ENCODE measurements around the gene PRADC1.
A peak's percentile ranks its signal among the peaks of the same experiment; 100 is the strongest.
"Not testable (repeated sequence)": the region's sequence is repeated elsewhere in the genome, so short reads cannot be mapped to it uniquely, and the experiment has no call there.

Gene PRADC1

GRCh38 chr2:73233154-73233931 lies at the start of gene PRADC1:
PRADC1 (minus strand) TSS chr2:73233239; CDS start chr2:73233160, 79 bp downstream.
- peak; percentile 96 for DNase-seq (ENCODE audit: low spot score)

GRCh38 chr2:73281244-73281643 lies 48.2 kb upstream of the PRADC1 start:
- DNase-seq (ENCODE audit: low spot score) = no peak

GRCh38 chr2:73279852-73280251 lies 46.8 kb upstream of the PRADC1 start:
- no peak for DNase-seq (ENCODE audit: low spot score)

GRCh38 chr2:73272270-73272669 lies 39.2 kb upstream of the PRADC1 start:
- DNase-seq (ENCODE audit: low spot score) = no peak

- DNase-seq (ENCODE audit: low spot score) = no peak
Measured at GRCh38 chr2:73269686-73270465, 36.8 kb upstream of the PRADC1 start.

GRCh38 chr2:73268830-73269685 lies 36.0 kb upstream of the PRADC1 start:
- peak; percentile 85 for DNase-seq (ENCODE audit: low spot score)

GRCh38 chr2:73268366-73268829 lies 35.4 kb upstream of the PRADC1 start:
- no peak for DNase-seq (ENCODE audit: low spot score)

- DNase-seq (ENCODE audit: low spot score) = no peak
Measured at GRCh38 chr2:73267008-73267407, 34.0 kb upstream of the PRADC1 start.

- no peak for DNase-seq (ENCODE audit: low spot score)
Measured at GRCh38 chr2:73266061-73266901, 33.2 kb upstream of the PRADC1 start.

- DNase-seq (ENCODE audit: low spot score) = no peak
Measured at GRCh38 chr2:73265298-73266060, 32.4 kb upstream of the PRADC1 start.

- DNase-seq (ENCODE audit: low spot score) = no peak
Measured at GRCh38 chr2:73264783-73265182, 31.7 kb upstream of the PRADC1 start.

GRCh38 chr2:73264332-73264606 lies 31.2 kb upstream of the PRADC1 start:
- no peak for DNase-seq (ENCODE audit: low spot score)

GRCh38 chr2:73263540-73264331 lies 30.7 kb upstream of the PRADC1 start:
- no peak for DNase-seq (ENCODE audit: low spot score)

- not testable (repeated sequence) for DNase-seq (ENCODE audit: low spot score)
Measured at GRCh38 chr2:73262691-73263429, 29.8 kb upstream of the PRADC1 start.

GRCh38 chr2:73262108-73262651 lies 29.1 kb upstream of the PRADC1 start:
- no peak for DNase-seq (ENCODE audit: low spot score)

- DNase-seq (ENCODE audit: low spot score) = no peak
Measured at GRCh38 chr2:73260338-73260984, 27.4 kb upstream of the PRADC1 start.

GRCh38 chr2:73259704-73260337 lies 26.8 kb upstream of the PRADC1 start:
- DNase-seq (ENCODE audit: low spot score) = no peak

- no peak for DNase-seq (ENCODE audit: low spot score)
Measured at GRCh38 chr2:73259276-73259675, 26.2 kb upstream of the PRADC1 start.

Measured in CD4-positive, alpha-beta T cell treated with Interleukin-6 at 100 ng/mL for 8 hours (primary cell).